Measurements from ENCODE around the gene TBXAS1.

GRCh38 chr7:140017034-140017433, 188.0 kb downstream of the TBXAS1 start:
- no peak for TF ChIP-seq EP300 (IDR thresholded peaks at IDR 0.05)
- no peak for TF ChIP-seq CTCF (IDR thresholded peaks at IDR 0.05)
- TF ChIP-seq HDAC2 (IDR thresholded peaks at IDR 0.05) = no peak
- no peak for TF ChIP-seq ATOH8 (CRISPR knock-in tag; IDR thresholded peaks at IDR 0.05; ENCODE audit: low read depth)
- TF ChIP-seq POLR2A (IDR thresholded peaks at IDR 0.05; ENCODE audit: low read length) = no peak
